ENCODE data around the gene CDX2.
"Not testable (repeated sequence)": the region's sequence is repeated elsewhere in the genome, so short reads cannot be mapped to it uniquely, and the experiment has no call there.

CDX2 gene

GRCh38 chr13:27969082-27969865 lies at the start of gene CDX2:
Gene CDX2 (minus strand): TSS chr13:27969315. CDS start chr13:27969006, 309 bp downstream.
- in situ Hi-C loops (cut with HindIII; ENCODE audit: low sequenced_read_pairs) = loop anchor here (25.0 kb wide), 2 partner anchors 132 to 557 kb away; partner anchors contain the start of gene GTF3A

- in situ Hi-C loops (cut with HindIII; ENCODE audit: low sequenced_read_pairs) = no loop called here
Observed at GRCh38 chr13:28014301-28014700, 45.2 kb upstream of the CDX2 start.

- in situ Hi-C loops (cut with HindIII; ENCODE audit: low sequenced_read_pairs) = no loop called here
Observed at GRCh38 chr13:28013482-28013881, 44.4 kb upstream of the CDX2 start.

- in situ Hi-C loops (cut with HindIII; ENCODE audit: low sequenced_read_pairs) = no loop called here
Observed at GRCh38 chr13:28012896-28013295, 43.8 kb upstream of the CDX2 start.

DNA sequence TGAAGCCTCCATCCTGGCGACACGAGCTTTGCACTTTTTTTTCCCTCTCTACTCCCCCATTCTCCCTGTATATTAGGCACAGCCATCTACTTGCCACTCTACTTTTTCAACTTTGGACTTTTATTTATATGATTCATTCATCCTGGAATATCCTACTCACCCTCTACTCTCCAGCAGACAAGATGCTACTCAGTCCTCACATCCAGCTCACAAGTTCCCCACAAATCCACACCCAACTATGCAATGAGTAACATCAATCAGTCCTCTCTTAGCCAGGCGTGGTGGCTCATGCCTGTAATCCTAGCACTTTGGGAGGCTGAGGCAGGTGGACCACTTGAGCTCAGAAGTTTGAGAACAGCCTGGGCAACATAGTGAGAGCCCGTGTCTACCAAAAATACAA lies 43.3 kb upstream of the CDX2 start:
- in situ Hi-C loops (cut with HindIII; ENCODE audit: low sequenced_read_pairs) = no loop called here

DNA sequence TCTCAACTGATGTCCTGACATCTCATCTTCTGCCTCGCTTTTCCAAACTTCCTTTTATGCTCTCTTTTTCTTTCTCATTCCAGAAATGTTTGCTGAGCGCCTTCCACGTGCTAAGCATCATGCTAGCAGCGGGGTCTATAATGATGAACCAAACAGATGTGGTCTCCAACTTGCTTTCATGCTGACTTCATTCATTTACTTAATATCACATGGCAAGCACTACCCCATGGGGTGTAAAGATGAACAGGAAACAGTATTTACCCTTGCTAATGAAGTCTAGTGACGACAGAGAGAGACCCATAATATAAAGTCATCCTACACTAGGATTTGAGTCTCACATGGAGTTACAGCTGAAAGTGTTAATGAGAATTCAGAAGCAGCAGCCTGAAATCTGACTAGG lies 40.9 kb upstream of the CDX2 start:
- in situ Hi-C loops (cut with HindIII; ENCODE audit: low sequenced_read_pairs) = no loop called here

DNA sequence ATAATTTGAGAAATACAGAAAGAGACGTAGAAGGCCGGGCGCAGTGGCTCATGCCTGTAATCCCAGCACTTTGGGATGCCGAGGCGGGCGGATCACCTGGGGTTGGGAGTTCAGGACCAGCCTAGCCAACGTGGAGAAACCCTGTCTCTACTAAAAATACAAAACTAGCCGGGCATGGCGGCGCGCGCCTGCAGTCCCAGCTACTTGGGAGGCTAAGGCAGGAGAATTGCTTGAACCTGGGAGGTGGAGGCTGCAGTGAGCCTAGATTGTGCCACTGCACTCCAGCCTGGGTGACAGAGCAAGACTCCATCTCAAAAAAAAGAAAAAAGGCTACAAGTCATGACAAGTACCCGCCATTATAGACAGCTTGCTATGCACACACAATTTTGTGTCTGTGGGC lies 35.9 kb upstream of the CDX2 start:
- in situ Hi-C loops (cut with HindIII; ENCODE audit: low sequenced_read_pairs) = not testable (repeated sequence)

DNA sequence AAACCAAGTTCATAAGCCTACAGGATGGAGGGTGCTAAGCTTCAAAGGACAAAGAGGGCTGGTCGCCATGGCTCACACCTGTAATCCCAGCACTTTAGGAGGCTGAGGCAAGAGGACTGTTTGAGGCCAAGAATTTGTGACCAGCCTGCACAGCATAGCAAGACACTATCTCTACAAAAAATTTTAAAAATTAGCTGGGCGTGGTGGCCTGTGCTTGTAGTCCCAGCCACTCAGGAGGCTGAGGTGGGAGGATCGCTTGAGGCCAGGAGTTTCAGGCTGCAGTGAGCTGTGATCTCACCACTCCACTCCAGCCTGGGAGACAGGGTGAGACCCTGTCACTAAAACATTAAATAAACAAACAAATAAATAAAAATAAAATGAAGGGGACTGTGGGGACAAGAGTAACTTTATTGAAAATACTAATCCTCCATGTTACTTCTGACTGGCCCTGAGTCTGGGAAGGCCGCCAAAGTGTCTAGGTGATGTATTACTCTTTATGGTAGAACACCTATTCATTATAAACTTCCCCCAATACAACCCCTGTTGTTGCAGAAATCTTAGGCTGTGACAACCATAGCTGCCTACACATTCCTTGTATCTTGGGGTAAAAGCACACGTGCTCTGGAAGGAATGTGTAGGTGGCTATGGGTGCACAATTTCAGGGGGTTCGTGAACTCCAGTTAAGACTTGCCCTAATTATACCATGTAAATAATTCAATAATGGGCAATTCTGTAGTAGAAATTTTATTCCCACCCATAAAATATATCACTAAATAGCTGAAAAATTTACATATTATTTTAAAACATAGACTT lies 34.0 kb upstream of the CDX2 start:
- in situ Hi-C loops (cut with HindIII; ENCODE audit: low sequenced_read_pairs) = no loop called here

DNA sequence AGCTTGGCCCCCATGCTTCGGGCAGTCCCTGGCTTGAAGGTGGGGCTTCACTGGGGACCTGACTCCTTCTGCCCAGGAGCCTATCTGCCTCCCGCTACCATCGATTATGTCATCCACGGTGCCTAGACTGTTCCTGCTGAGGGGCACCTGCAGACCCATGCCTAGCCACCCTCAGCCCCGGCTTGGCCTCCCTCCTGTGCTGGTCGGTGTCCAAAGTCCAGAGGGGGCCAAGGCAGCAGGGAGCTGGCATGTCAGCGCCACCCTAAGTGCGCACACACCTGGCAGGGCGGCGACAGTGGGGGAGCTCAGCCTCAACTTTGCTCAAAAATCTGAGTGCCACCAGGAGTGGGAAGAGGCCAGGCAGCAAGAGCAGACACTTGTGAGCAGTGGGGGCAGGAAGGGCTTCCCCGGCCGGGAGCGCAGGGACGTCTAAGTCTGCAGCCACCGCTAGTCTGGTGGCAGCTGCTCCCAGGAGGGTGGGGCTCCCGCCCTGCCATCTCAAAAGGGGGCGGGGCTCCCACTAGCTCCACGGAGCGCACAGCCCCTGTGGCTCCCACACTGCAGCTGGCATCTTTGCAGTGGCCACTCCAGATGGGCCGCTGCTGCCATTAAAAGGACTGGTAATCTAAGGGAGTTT lies 32.8 kb upstream of the CDX2 start:
- in situ Hi-C loops (cut with HindIII; ENCODE audit: low sequenced_read_pairs) = no loop called here

GRCh38 chr13:28001049-28001448 lies 31.9 kb upstream of the CDX2 start:
- in situ Hi-C loops (cut with HindIII; ENCODE audit: low sequenced_read_pairs) = no loop called here

- in situ Hi-C loops (cut with HindIII; ENCODE audit: low sequenced_read_pairs) = no loop called here
Observed at GRCh38 chr13:28000567-28000966, 31.5 kb upstream of the CDX2 start.

GRCh38 chr13:27997904-27998522 lies 28.9 kb upstream of the CDX2 start:
- in situ Hi-C loops (cut with HindIII; ENCODE audit: low sequenced_read_pairs) = no loop called here

- in situ Hi-C loops (cut with HindIII; ENCODE audit: low sequenced_read_pairs) = no loop called here
Observed at GRCh38 chr13:27991881-27992280, 22.8 kb upstream of the CDX2 start.

DNA sequence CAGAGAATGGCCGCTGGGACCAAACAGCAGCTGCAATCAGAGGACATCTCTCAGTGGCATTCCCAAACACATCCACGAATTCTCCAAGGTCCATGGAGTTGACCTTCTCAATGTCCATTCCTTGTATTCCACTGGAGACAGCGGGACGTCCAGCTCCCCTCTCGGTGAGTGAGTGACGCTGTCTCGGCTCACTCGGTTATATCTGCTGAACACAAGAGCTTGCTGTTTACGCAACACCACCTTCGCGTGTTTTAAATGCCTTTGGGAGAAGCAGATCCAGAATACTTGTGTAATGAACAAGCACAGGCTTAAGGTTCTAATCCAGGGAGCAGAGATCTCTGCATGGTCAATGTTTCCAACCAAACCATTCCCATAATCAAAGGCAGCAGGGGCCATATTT lies 19.4 kb upstream of the CDX2 start, which contains the start of gene URAD:
URAD (minus strand) TSS at position 174 of the 400 bp plus-strand sequence; CDS start at position 118, 56 bp downstream.
- in situ Hi-C loops (cut with HindIII; ENCODE audit: low sequenced_read_pairs) = no loop called here

- in situ Hi-C loops (cut with HindIII; ENCODE audit: low sequenced_read_pairs) = no loop called here
Observed at GRCh38 chr13:27985600-27985999, 16.5 kb upstream of the CDX2 start.

- in situ Hi-C loops (cut with HindIII; ENCODE audit: low sequenced_read_pairs) = no loop called here
Observed at GRCh38 chr13:27982361-27982760, 13.2 kb upstream of the CDX2 start.

- in situ Hi-C loops (cut with HindIII; ENCODE audit: low sequenced_read_pairs) = no loop called here
Observed at GRCh38 chr13:27981006-27981708, 12.0 kb upstream of the CDX2 start.

- in situ Hi-C loops (cut with HindIII; ENCODE audit: low sequenced_read_pairs) = no loop called here
Observed at GRCh38 chr13:27980280-27980998, 11.3 kb upstream of the CDX2 start.

GRCh38 chr13:27979765-27980279 lies 10.7 kb upstream of the CDX2 start:
- in situ Hi-C loops (cut with HindIII; ENCODE audit: low sequenced_read_pairs) = no loop called here
